GM12874 (cell line): ENCODE results near the gene TUBD1.

Experiments
- CTCF ChIP-seq: IDR thresholded peaks from 2 replicates; pipeline ENCODE4 v1.5.1; 2011; ENCODE audit warnings: low read depth, mild to moderate bottlenecking, control low read depth, low read length, moderate library complexity; ENCODE audit not compliant: insufficient read depth

Gene TUBD1

GRCh38 chr17:59892924-59893675, at the start of gene TUBD1, which contains the start of gene RPS6KB1:
Gene TUBD1 (minus strand): TSS chr17:59892943. CDS start chr17:59891002, 1,941 bp downstream.
Gene RPS6KB1 (plus strand): TSS chr17:59893121. CDS start chr17:59893185, 64 bp downstream.
- no peak for TF ChIP-seq CTCF

GRCh38 chr17:59941131-59941530, 48.4 kb upstream of the TUBD1 start:
- TF ChIP-seq CTCF: no peak

- no peak for TF ChIP-seq CTCF
Observed at GRCh38 chr17:59916446-59916845, 23.7 kb upstream of the TUBD1 start.

GRCh38 chr17:59914274-59914854, 21.6 kb upstream of the TUBD1 start:
- TF ChIP-seq CTCF: peak; percentile 35; the same call in 1 of the 2 replicates

GRCh38 chr17:59907467-59907866, 14.7 kb upstream of the TUBD1 start:
- no peak for TF ChIP-seq CTCF

GRCh38 chr17:59903455-59903854, 10.7 kb upstream of the TUBD1 start:
- no peak for TF ChIP-seq CTCF

- no peak for TF ChIP-seq CTCF
Observed at GRCh38 chr17:59901604-59902003, 8.9 kb upstream of the TUBD1 start.
